ENCODE measurements around the gene AK8. TPM values are rescaled to one million over a fixed set of nuclear protein-coding genes. Genes with fewer than 3 reads are reported as not detected.

Gene AK8
- total and polyA plus RNA-seq, 9 of the 15 experiments (the other 6 are each of a cell fraction or from before 2014, with no cell fraction given) = 0.06 to 0.37 TPM; not detected in 7

GRCh38 chr9:132800038-132800648, 77.9 kb downstream of the AK8 start (continued):
- TF ChIP-seq CTCF (IDR thresholded peaks at IDR 0.05 in 2 of 3, conservative IDR thresholded peaks at IDR 0.05 in 1 of 3; ENCODE audit: insufficient read depth in 2 of 3, low read depth in 1 of 3, low read length in 3 of 3) (peak; percentile 88 to 89 (median 88)), DEAF1 (CRISPR knock-in tag; IDR thresholded peaks at IDR 0.05) (peak; percentile 86), XRCC5 (IDR thresholded peaks at IDR 0.05; ENCODE audit: low read depth, low read length) (peak; percentile 26; the same call in 1 of the 2 replicates), EGR1 (conservative IDR thresholded peaks at IDR 0.05) (no peak), POLR2G (IDR thresholded peaks at IDR 0.05; ENCODE audit: low read depth, low read length) (no peak), SRSF1 (IDR thresholded peaks at IDR 0.05; ENCODE audit: low read depth, low read length) (no peak), STAG1 (CRISPR knock-in tag; IDR thresholded peaks at IDR 0.05; ENCODE audit: borderline replicate concordance) (peak; percentile 74; the same call in 1 of the 2 replicates), TBL1XR1 (IDR thresholded peaks at IDR 0.05; ENCODE audit: low read length in 2 of 2) (no peak), SETDB1 (IDR thresholded peaks at IDR 0.05; ENCODE audit: low read length) (no peak), ZNF592 (IDR thresholded peaks at IDR 0.05) (no peak), BCLAF1 (IDR thresholded peaks at IDR 0.05; ENCODE audit: borderline replicate concordance in 1 of 2, control insufficient read depth in 1 of 2, low read depth in 2 of 2, low read length in 1 of 2) (no peak), BACH1 (tag; IDR thresholded peaks at IDR 0.05) (no peak), XRCC4 (IDR thresholded peaks at IDR 0.05; ENCODE audit: extremely low read depth, insufficient read depth, insufficient read length) (no peak)
- TF ChIP-seq, protein P1, sequence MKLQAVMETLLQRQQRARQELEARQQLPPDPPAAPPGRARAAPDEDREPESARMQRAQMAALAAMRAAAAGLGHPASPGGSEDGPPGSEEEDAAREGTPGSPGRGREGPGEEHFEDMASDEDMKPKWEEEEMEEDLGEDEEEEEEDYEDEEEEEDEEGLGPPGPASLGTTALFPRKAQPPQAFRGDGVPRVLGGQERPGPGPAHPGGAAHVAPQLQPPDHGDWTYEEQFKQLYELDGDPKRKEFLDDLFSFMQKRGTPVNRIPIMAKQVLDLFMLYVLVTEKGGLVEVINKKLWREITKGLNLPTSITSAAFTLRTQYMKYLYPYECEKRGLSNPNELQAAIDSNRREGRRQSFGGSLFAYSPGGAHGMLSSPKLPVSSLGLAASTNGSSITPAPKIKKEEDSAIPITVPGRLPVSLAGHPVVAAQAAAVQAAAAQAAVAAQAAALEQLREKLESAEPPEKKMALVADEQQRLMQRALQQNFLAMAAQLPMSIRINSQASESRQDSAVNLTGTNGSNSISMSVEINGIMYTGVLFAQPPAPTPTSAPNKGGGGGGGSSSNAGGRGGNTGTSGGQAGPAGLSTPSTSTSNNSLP (IDR thresholded peaks at IDR 0.05; ENCODE audit: borderline replicate concordance, low read depth, low read length) = no peak

Data from K562 (cell line).